HG02973 (cell line): Measurements from ENCODE around the gene XPR1.

Source experiments
- ATAC-seq: cut with Tn5 transposase; IDR thresholded peaks from one replicate; pipeline ENCODE4 v1.9.1; 2021; ENCODE audit warnings: moderate library complexity; ENCODE audit not compliant: unreplicated experiment

Gene XPR1

GRCh38 chr1:180631766-180632325 is at the start of gene XPR1:
TSS of gene XPR1 (plus strand) at chr1:180632022. CDS start at chr1:180632202, 180 bp downstream.
- ATAC-seq, result peak; percentile 97

DNA sequence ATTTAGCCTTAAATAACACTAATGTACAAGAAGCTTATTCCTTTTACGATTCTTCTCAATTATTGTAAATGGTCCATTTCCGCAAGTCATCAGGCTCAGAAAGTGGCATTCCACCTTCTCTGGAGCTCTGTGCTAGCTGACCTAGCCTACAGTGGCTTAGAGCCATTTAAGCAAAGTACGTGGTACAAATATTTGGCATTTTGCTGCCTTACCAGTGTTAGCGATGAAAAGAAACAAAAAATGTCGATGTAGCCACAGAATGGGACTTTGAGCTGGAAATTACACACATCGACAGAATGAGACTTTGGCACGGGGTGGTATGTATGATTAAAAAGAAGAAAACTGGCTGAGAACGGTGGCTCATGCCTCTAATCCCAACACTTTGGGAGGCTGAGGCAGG is 47.0 kb upstream of the XPR1 start:
- no peak for ATAC-seq

- ATAC-seq, result no peak
Observed at GRCh38 chr1:180585994-180586359, 45.8 kb upstream of the XPR1 start.

- ATAC-seq, result no peak
Observed at GRCh38 chr1:180586671-180587155, 45.1 kb upstream of the XPR1 start.

GRCh38 chr1:180588121-180588520 is 43.7 kb upstream of the XPR1 start:
- no peak for ATAC-seq

DNA sequence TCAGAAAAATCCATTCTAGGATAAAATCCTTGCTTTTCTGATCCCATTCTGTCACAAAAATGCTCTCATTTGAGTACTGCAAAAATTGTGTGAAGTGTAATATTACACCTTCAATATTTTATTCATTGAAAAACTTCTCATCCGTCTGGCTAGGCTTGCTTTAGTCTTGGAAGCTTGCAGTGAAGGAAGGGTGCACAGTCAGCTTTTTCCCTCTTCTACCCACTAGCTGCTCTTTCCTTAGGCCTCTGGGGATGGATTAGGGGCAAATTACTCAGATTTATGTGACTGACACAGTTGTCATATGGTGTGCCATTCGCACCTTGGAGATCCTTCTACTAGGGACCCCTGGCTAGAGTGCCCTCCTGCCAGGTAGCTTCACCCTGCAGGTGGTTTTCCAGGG is 40.9 kb upstream of the XPR1 start:
- ATAC-seq, result no peak

DNA sequence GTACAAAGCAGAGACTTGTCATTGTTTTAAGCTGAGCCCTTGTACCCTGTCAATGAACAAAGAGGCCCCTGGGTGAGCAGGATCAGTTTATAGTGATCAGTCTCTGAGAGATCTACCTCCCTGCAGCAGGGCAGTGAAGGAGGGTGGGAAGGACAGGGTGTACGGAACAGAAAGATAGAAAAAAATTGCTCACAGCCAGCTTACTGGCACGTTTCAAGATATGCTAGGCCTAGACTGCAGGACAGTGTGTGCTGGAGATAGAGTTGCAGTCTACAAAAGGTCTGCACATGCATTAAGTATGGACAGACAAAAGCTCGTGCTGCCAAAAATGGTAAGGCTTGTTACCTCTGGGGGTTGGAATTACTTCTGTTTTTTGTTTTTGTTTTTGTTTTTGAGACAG is 38.4 kb upstream of the XPR1 start:
- ATAC-seq, result no peak

GRCh38 chr1:180594723-180595122 is 37.1 kb upstream of the XPR1 start:
- no peak for ATAC-seq

GRCh38 chr1:180595966-180596365 is 35.9 kb upstream of the XPR1 start:
- ATAC-seq, result no peak

DNA sequence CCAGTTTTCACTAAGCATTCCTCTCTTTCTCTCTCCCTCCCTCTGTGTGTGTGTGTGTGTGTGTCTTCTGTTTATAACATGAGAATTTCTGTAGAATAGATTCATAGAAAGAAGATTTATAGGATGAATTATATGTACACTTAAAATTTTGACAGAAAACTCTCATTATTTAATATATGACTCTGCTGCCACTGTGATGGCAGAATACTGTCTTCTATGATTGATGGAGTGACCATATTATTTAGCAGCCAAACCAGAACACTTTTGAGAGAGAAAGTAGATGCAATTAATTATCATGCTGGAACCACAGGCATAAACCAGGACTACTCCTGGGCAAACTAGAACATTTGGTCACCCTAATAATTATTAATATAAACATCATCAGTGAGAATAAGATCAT is 34.3 kb upstream of the XPR1 start:
- no peak for ATAC-seq

GRCh38 chr1:180598333-180598974 is 33.4 kb upstream of the XPR1 start:
- ATAC-seq, result no peak

- ATAC-seq, result no peak
Observed at GRCh38 chr1:180600343-180600742, 31.5 kb upstream of the XPR1 start.

GRCh38 chr1:180601512-180601911 is 30.3 kb upstream of the XPR1 start:
- ATAC-seq, result no peak

DNA sequence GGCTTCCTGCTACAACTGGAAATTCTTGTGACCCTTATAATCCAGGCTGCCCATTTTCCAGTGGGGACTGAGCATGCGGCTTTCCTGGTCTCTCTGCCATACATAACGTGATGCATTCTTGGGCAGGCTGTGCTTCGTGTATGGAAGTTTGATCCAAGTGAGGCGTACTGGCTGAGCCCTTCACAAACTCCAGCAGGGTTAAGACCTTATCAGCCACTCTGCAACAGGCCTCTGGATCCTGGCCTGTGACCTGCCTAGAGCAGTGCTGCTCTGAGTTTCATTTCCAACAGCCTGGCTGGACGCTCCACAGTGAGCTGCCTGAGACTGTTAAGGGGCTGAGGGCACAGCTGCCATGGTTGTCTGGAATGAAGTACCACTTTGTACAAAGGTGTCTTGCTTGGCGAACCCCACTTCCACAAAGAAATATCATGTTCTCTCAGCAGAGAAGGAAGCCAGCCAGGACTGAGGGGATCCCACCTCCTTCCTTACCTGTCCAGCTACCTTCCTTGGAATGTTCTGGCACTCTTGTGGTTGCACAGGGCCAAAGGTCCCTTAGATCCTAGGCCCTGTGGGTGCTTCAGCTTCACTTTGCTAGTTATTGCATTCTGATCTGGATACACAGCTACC is 28.5 kb upstream of the XPR1 start:
- no peak for ATAC-seq

DNA sequence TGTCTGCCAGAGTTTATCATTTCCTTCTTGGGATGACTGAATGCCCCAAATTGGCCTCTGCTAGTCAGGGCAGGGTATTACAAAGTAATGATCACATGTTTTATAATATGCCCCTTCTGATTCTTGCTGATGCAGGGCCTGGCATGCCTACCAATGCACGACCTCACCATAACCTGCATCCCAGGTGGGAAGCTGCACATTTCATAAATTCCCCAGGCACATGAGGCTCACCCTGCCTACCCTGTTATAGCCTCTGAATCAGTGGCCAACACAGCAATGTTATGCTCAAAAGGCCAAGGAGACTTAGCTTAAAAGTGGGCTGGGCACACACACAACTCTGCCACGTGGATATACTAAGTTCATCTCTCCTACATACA is 28.0 kb upstream of the XPR1 start:
- no peak for ATAC-seq

- no peak for ATAC-seq
Observed at GRCh38 chr1:180606155-180606554, 25.7 kb upstream of the XPR1 start.

DNA sequence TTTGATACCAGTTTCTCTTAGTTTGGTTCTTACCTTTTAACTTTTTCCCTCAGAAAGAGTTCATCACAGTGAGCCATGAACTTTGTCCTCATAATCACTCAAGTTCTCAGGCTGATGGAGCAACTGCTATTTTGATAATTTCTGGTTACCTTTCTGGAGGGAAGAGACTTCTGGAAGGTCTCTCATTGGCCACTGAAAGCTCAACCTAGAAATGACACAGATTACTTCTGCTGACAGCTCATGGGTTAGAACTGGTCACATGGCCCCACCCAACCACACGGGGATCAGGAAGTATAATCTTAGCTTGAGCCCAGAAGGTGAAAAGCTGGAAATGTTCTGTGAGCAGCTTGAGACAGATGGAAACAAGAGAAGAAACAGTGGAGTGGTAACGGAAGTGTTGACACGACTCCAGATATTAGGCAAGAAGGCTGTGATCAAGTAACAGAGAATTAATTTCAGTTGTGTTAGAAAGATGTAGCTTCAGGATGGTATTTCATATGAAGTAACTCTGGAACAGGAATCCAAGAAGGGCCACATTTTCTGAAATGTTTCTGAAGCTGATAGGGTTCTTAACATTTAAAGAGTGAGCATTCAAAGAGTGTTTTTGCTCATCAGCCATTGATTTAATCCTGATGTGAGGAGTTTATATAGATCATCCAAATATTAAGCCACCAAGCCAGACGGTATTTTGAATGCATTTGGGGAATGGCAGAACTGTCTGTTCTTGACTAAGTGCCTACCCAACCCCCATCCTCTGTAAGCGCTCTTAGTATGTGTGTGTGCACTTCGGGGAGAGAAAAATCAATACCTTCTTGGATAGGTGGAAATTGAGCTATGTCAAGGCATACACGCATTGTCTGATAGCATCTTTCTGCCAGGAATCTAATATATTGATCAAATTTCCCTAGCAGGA is 21.9 kb upstream of the XPR1 start:
- ATAC-seq, result no peak

DNA sequence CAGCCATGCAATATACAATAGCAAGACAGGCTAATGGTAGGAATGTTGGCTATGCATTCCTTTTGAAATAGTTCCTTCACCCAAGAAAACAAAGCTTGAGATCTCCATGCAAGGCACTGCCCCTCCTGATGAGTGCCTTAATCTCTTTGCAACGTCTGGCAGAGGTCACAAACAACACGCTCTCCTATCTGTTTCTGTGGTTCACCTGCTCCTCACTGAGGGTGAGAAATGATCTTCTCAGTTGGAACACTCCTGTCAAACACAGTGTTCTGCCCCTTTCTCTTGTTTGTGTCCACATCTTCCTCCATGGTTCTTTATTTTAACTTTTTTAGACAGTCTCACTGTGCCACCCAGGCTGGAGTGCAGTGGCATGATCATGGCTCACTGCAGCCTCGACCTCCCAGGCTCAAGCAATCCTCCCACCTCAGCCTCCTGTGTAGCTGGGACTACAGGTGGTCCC is 21.2 kb upstream of the XPR1 start:
- no peak for ATAC-seq

GRCh38 chr1:180611016-180611930 is 20.5 kb upstream of the XPR1 start:
- no peak for ATAC-seq

- ATAC-seq, result no peak
Observed at GRCh38 chr1:180612632-180613031, 19.2 kb upstream of the XPR1 start.
